Endothelial cell of umbilical vein (primary cell): ENCODE results near the gene SPAG16. TPM values are rescaled to one million over a fixed set of nuclear protein-coding genes. Genes with fewer than 3 reads are reported as not detected.

Experiments used
- BruUV-seq: library from RNA; stranded (reverse); fragments of 400-500 nt; replicated peaks from 2 replicates; lab custom pipeline; 2021; lab: Mats Ljungman, UMichigan
- CTCF ChIA-PET: fragments of 300-600, 350-600 bp; sonication (Branson Sonifier 250); formaldehyde crosslinking; loops from one replicate; lab custom pipeline; 2021; ENCODE audit warnings: antibody characterized with exemption, inconsistent platforms; lab: Charles Lee
- POLR2A ChIA-PET: fragments of 300-600, 350-600 bp; sonication (Branson Sonifier 250); formaldehyde crosslinking; loops from one replicate; lab custom pipeline; 2021; ENCODE audit warnings: antibody characterized with exemption, inconsistent platforms; lab: Charles Lee
- DNase-seq: peaks from one replicate; pipeline ENCODE4 v3.0.0-alpha.2; 2011; ENCODE audit warnings: low read depth, low spot score
- FAIRE-seq: peaks from 2 replicates; lab custom pipeline; 2011; peaks lifted over from hg19 to GRCh38; lab: Jason Lieb, UNC
- H2AFZ ChIP-seq: 2 replicates; pipeline ENCODE4 v1.6.0; 2012; ENCODE audit warnings: low read depth, low read length, control low read depth, inconsistent platforms
- H3K27ac ChIP-seq: 2 replicates; pipeline ENCODE4 v1.5.1; 2011; ENCODE audit warnings: low read depth, mild to moderate bottlenecking, control low read depth, low read length, moderate library complexity; ENCODE audit not compliant: insufficient read depth
- H3K27me3 ChIP-seq, 2 experiments: 2 replicates each; pipeline versions ENCODE4 v1.6.0 to v1.6.1; 2011; ENCODE audit warnings: low read length in 2 of 2, mixed read lengths in 1 of 2; ENCODE audit not compliant: control insufficient read depth in 2 of 2, insufficient read depth in 2 of 2
- H3K36me3 ChIP-seq, 2 experiments: 2 replicates in 1 of 2; 3 replicates in 1 of 2; pipeline ENCODE4 v1.5.1; 2011; ENCODE audit warnings: low read length in 2 of 2, mild to moderate bottlenecking in 1 of 2, moderate library complexity in 1 of 2; ENCODE audit not compliant: control insufficient read depth in 2 of 2, insufficient read depth in 2 of 2; ENCODE audit errors: extremely low read depth in 1 of 2
- H3K4me1 ChIP-seq: 3 replicates; pipeline ENCODE4 v1.5.1; 2011; ENCODE audit warnings: mild to moderate bottlenecking, low read length; ENCODE audit not compliant: control insufficient read depth, insufficient read depth; ENCODE audit errors: extremely low read depth
- H3K4me2 ChIP-seq: 2 replicates; pipeline ENCODE4 v1.6.1; 2011; ENCODE audit warnings: low read length, control low read depth, mixed read lengths; ENCODE audit not compliant: insufficient read depth
- H3K4me3 ChIP-seq, 3 experiments: fragments of 200-600 bp in 1 of 3; sonication (generic), shearing (Covaris generic) in 1 of 3; replicated peaks in 1 of 3; 2 replicates each; pipeline ENCODE4 v1.5.1; 2011 to 2016; ENCODE audit warnings: control low read depth in 3 of 3, low read length in 3 of 3, mild to moderate bottlenecking in 2 of 3, inconsistent platforms in 1 of 3, low read depth in 1 of 3, moderate library complexity in 1 of 3; ENCODE audit not compliant: insufficient read depth in 1 of 3
- H3K79me2 ChIP-seq: 2 replicates; pipeline ENCODE4 v1.6.0; 2012; ENCODE audit warnings: low read length, inconsistent platforms; ENCODE audit not compliant: control insufficient read depth, insufficient read depth
- H3K9ac ChIP-seq: replicated peaks from 2 replicates; pipeline ENCODE3; 2011; ENCODE audit warnings: low read length, control low read depth; ENCODE audit not compliant: insufficient read depth; ENCODE audit errors: extremely low read depth
- H3K9me1 ChIP-seq: replicated peaks from 3 replicates; pipeline ENCODE4 v1.6.0; 2011; ENCODE audit warnings: mild to moderate bottlenecking, low read length; ENCODE audit not compliant: control insufficient read depth, insufficient read depth; ENCODE audit errors: extremely low read depth
- H3K9me3 ChIP-seq: replicated peaks from 2 replicates; pipeline ENCODE4 v1.5.1; 2012; ENCODE audit warnings: low read length, inconsistent platforms; ENCODE audit not compliant: control insufficient read depth, insufficient read depth
- H4K20me1 ChIP-seq: replicated peaks from 2 replicates; pipeline ENCODE3; 2011; ENCODE audit warnings: mild to moderate bottlenecking, low read length; ENCODE audit not compliant: control insufficient read depth, insufficient read depth; ENCODE audit errors: extremely low read depth
- CTCF ChIP-seq, 2 donors: IDR thresholded peaks; 1 replicate in 1 of 2; 2 replicates in 1 of 2; pipeline ENCODE4 v1.5.1; 2011; ENCODE audit warnings: low read length in 2 of 2, mild to moderate bottlenecking in 2 of 2, moderate library complexity in 2 of 2, control low read depth in 1 of 2, inconsistent platforms in 1 of 2, low read depth in 1 of 2; ENCODE audit not compliant: insufficient read depth in 1 of 2; ENCODE audit errors: extremely low read depth in 1 of 2
- EZH2 ChIP-seq: IDR thresholded peaks from 2 replicates; pipeline ENCODE4 v1.6.1; 2012; ENCODE audit warnings: borderline replicate concordance, low read depth, mild to moderate bottlenecking, moderate library complexity, low read length, inconsistent platforms; ENCODE audit not compliant: severe bottlenecking
- FOS ChIP-seq: IDR thresholded peaks from 2 replicates; pipeline ENCODE4 v1.6.1; 2011; ENCODE audit warnings: mild to moderate bottlenecking, low read length, moderate library complexity, borderline replicate concordance; ENCODE audit not compliant: insufficient read depth
- GATA2 ChIP-seq: IDR thresholded peaks from 2 replicates; pipeline ENCODE4 v1.7.0; 2011; ENCODE audit warnings: low read depth, mild to moderate bottlenecking, moderate library complexity, mixed read lengths, low read length; ENCODE audit not compliant: insufficient read length, insufficient read depth
- JUN ChIP-seq: IDR thresholded peaks from 2 replicates; pipeline ENCODE4 v1.6.1; 2011; ENCODE audit warnings: borderline replicate concordance, low read depth; ENCODE audit not compliant: insufficient read length, insufficient read depth
- MAX ChIP-seq: IDR thresholded peaks from 2 replicates; pipeline ENCODE4 v1.6.1; 2011; ENCODE audit not compliant: insufficient read depth, insufficient read length
- POLR2A ChIP-seq: IDR thresholded peaks from 2 replicates; pipeline ENCODE4 v1.6.1; 2012; ENCODE audit warnings: low read depth, mild to moderate bottlenecking, control low read depth, low read length
- POLR2AphosphoS5 ChIP-seq: IDR thresholded peaks from 2 replicates; pipeline ENCODE4 v1.6.1; 2012; ENCODE audit warnings: low read depth, mild to moderate bottlenecking, control low read depth, low read length, moderate library complexity; ENCODE audit not compliant: insufficient read depth
- dilution Hi-C: fragments of 300-500 bp; cut with MboI; formaldehyde crosslinking; loops from one replicate; pipeline ENCODE4 v1.15.0; 2019; ENCODE audit warnings: low sequenced_read_pairs; ENCODE audit not compliant: extremely low pct_ligation_motif_present
- intact Hi-C: fragments of 100-400 bp; cut with micrococcal nuclease; formaldehyde crosslinking; loops from one replicate; pipeline ENCODE4 v1.10.0; 2022
- polyA plus RNA-seq, 4 experiments: library from polyadenylated mRNA; depleted of rRNA in 3 of 4; stranded (reverse) in 3 of 4; unstranded in 1 of 4; fragments of >200 nt; gene quantifications; 2 replicates each; pipeline versions ENCODE4 v1.2.1 to v1.2.3, GENCODE V29; 2011 to 2012; ENCODE audit warnings: missing spikeins in 1 of 4
- total RNA-seq: library from RNA; stranded (reverse); gene quantifications from 2 replicates; pipeline ENCODE4 v1.2.3, GENCODE V29; 2021

The SPAG16 gene
- total and polyA plus RNA-seq, 2 donors (not counting 3 experiments of a cell fraction or from before 2014, with no cell fraction given): 4.0 to 7.7 TPM

- FAIRE-seq (no peak), DNase-seq (no peak)
- Histone ChIP-seq H3K79me2 (no peaks in the 10 kb centered on the region), H3K9ac (no peak overlapping the region), H3K9me1 (no peaks in the 10 kb centered on the region), H4K20me1 (no peaks in the 10 kb centered on the region), H3K4me2 (no peak overlapping the region), H3K9me3 (no peaks in the 10 kb centered on the region), H3K4me1 (no peaks in the 10 kb centered on the region), H3K27me3 (no peaks in the 10 kb centered on the region), H3K36me3 (no peaks in the 10 kb centered on the region), H2AFZ (no peak overlapping the region), H3K4me3 (no peak overlapping the region), H3K27ac (no peak overlapping the region)
- no TSS peak for BruUV-seq
- POLR2A ChIA-PET: no interaction called here
- CTCF ChIA-PET: no interaction called here
- intact Hi-C loops (no loop called here), dilution Hi-C loops (no loop called here)
- TF ChIP-seq CTCF (IDR thresholded peaks at IDR 0.05; ENCODE audit: extremely low read depth in 1 of 2, insufficient read depth in 1 of 2, low read depth in 1 of 2, low read length in 2 of 2) (no peak), JUN (no peak), MAX (no peak), FOS (no peak)
Measured at GRCh38 chr2:213420828-213421385, 136.6 kb downstream of the SPAG16 start.

GRCh38 chr2:213422211-213422610 lies 137.9 kb downstream of the SPAG16 start:
- no TSS peak for BruUV-seq
- FAIRE-seq (no peak), DNase-seq (no peak)
- no peaks in the 10 kb centered on the region for H4K20me1 ChIP-seq
- H3K27me3 ChIP-seq: no peaks in the 10 kb centered on the region
- no peaks in the 10 kb centered on the region for H3K9me1 ChIP-seq
- H3K4me3 ChIP-seq: no peak overlapping the region
- no peak overlapping the region for H2AFZ ChIP-seq
- ChIA-PET POLR2A (no interaction called here), CTCF (no interaction called here)
- H3K27ac ChIP-seq: no peak overlapping the region
- dilution Hi-C loops (no loop called here), intact Hi-C loops (no loop called here)
- no peak overlapping the region for H3K4me2 ChIP-seq
- H3K9me3 ChIP-seq: no peaks in the 10 kb centered on the region
- no peak overlapping the region for H3K9ac ChIP-seq
- H3K36me3 ChIP-seq: no peaks in the 10 kb centered on the region
- no peaks in the 10 kb centered on the region for H3K79me2 ChIP-seq
- H3K4me1 ChIP-seq: no peaks in the 10 kb centered on the region
- TF ChIP-seq EZH2 (no peak), GATA2 (no peak), FOS (no peak), MAX (no peak), POLR2A (no peak), POLR2AphosphoS5 (no peak), CTCF (IDR thresholded peaks at IDR 0.05; ENCODE audit: extremely low read depth in 1 of 2, insufficient read depth in 1 of 2, low read depth in 1 of 2, low read length in 2 of 2) (no peak)
